Hippocampal formation (tissue), 2 donors: Measurements from ENCODE around the gene PRUNE1.

Experiments used
- DNase-seq, 2 donors: peaks; one replicate each; lab custom pipeline; 2025; lab: John Stamatoyannopoulos, UW

The PRUNE1 gene

GRCh38 chr1:150976879-150977694 lies 31.2 kb upstream of the PRUNE1 start:
- DNase-seq, result peak; percentile 46 to 71

- DNase-seq, result peak; percentile 79 to 80
Measured at GRCh38 chr1:150979092-150980056, 28.9 kb upstream of the PRUNE1 start.

DNA sequence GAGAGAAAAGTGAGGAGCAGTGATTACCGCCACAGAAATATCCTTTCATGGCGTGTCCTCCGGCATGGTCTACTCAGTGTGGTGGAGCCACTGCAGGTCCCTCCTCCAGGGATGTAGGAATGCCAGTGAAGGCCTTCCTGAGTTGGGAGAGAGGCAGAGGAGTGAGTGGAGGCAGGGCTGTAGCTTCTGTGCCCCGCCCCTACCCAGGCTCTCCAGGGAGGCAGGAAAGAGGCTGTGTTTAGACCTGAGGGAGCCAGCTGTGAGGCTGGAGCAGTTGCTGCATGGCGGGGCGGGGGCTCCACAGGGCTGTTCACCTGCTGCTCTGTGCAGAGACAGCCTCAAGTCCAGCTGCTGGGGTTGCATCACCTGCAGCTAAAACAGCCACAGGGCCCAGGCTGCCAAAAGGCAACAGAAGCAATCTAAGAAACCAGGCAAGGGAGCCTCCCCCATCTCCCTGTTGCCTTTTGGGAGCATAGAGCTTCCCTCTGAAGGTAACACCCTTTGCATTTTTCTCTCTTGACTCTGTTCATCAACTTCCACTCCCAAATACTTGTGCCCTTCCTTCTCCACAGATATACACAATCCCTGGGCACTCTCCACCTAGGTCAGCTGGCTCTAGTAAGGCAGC lies 27.0 kb upstream of the PRUNE1 start:
- no peak for DNase-seq

DNA sequence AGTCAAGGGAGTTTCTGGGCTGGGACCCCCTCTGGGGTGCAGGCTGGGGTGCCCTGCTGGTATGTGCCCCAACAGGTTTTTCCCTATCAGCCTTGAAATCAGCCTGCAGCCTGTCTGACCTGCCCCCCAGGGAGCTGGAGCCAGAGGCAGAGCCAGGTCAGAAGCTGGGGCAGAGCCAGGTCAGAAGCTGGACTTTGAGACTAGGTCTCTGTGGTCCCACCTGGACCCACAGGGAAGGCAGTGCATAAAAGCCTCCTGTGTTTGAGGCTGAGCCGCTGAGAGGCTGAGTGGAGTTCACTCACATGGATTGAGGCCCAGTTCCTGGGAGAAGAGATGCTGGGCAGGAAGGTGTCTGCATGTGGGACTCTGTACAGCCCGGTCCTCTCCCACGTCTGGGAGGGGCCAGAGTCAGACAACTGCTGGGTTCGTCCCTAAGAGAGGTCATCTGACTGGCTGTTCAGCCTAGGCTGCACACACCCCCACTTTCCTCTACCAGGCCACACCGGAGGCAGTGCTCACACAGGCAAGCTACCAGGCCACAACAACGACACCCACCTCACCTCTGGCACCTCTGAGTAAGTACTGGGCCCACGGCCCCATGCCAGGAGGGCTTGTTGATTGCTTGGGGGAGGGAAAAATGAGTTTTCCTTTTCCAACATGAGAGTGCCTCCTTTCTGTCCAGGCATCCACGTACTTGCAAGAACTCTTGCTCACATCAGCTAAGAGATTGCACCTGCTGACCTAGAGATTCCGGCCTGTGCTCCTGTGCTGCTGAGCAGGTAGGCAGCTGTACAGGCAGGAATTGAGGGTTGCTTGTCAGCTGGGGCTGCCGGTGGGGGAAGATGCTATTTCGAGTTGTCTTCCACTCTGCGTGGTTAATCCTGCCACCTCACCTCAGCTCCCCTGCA lies 26.2 kb upstream of the PRUNE1 start, which contains the start of gene ANXA9:
ANXA9 (plus strand) TSS at position 488 of the 908 bp plus-strand sequence. CDS start 814 bp downstream, outside the sequence.
- no peak for DNase-seq

DNA sequence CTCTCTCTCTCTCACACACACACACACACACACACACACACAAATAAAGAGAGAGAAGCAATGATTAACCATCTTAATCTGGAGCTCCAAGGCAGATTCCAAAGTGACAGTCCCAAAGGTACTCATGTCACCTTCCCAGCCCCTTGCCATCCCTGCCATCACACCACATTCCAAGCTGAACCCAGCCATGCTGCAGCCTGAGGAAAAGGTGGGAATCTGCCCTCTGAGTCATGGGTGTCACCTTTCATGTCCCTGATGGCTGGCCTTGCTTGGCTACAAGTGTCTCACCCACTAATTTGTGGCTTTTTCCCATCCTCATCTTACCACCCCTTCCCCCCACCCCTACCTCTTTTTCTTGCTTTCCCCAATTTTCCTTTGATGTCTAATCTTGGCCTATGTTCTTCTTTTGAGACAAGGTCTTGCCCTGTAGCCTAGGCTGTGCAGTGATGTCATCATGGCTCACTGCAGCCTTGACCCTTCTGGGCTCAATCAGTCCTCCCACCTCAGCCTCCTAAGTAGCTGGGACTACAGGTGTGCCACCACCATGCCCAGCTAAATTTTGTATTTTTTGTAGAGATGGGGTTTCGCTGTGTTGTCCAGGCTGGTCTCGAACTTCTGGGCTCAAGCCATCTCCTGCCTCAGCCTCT lies 22.9 kb upstream of the PRUNE1 start:
- no peak for DNase-seq

DNA sequence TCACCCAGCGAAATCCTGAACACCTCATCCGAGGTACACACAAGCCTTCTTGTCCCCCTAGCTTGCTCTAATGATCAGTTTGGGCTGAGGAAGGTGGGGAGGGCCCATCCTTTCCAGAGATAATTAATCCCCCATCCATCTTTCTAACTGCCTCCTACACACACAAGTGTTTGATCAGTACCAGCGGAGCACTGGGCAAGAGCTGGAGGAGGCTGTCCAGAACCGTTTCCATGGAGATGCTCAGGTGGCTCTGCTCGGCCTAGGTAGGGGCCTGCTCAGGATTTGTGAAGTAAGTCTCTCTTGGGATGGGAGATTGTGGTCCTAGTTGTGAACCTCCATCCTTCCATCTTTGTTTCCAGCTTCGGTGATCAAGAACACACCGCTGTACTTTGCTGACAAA lies 20.3 kb upstream of the PRUNE1 start:
- no peak for DNase-seq

- DNase-seq, result no peak
Measured at GRCh38 chr1:150992626-150993025, 15.6 kb upstream of the PRUNE1 start.

DNA sequence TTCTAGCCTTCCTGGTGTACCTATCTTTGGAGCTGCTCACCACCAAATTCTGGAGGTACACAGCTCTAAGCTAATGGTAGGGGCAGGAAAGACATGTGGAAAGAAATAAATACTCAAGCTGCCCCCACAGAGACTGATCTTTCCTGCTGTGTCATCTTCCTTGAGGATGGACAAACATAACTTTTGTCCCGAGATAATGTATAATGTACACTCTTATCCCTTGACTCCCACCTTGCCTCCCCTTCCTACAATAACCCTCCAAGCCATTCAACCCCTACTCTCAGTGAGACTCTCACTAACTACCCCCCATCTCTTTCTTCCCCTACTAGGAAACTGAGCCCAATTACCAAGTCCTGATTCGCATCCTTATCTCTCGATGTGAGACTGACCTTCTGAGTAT lies 14.0 kb upstream of the PRUNE1 start:
- DNase-seq, result no peak

DNA sequence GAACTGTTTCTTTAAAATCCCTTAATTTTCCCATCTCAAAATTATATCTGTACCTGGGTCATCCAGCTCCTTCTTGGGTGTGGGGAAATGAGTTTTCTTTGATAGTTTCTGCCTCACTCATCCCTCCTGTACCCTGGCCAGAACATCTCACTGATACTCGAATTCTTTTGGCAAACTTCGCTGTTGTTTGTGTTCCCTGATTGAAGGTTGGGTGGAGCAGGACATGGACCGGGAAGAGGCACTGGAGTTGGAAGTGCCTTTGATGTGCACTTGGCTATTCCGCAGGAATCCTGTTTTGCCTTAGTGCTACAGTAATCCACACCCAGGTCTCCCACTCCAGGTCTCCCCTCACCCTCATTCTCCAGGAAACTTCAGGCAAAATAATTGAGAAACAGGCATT lies 12.8 kb upstream of the PRUNE1 start:
- DNase-seq, result no peak

- DNase-seq, result peak in 1 of 2 donors; percentile 22
Measured at GRCh38 chr1:150995896-150996295, 12.4 kb upstream of the PRUNE1 start.

DNA sequence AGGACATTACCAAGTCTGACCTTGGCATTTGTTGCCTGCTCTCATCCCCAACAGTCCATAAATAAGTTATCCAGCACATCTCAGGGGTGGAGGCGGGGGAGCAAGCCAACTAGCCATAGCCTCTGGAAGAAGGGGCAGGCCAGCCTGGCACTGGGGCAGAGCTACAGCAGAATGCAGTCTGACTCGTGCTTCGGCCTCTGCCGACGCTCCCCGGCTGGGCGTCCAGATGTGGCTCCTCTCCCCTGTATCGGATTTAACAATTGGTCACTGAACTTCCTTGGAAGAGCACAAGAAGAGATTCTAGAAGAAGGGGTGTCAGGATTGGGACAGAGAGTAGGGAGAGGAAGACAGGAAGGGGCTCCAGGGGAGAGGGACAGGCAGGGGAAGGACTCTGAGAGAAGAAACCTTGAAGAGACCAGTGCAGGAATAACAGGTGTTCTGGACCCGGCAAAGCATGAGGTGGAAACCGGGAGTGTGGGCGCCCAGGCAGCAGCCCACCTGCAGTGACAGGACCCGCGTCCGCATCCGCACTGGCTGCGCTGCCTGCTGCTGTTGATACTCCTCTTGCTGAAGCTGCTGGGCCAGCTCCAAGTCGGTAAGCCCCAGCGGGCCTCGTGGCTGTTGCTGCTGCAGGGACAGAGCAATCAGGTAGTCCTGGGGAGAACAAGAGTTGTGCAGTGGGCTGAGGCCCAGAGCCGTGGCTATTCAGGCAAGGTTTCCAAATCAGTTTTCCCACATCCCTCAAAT lies 10.9 kb upstream of the PRUNE1 start:
- DNase-seq, result no peak

DNA sequence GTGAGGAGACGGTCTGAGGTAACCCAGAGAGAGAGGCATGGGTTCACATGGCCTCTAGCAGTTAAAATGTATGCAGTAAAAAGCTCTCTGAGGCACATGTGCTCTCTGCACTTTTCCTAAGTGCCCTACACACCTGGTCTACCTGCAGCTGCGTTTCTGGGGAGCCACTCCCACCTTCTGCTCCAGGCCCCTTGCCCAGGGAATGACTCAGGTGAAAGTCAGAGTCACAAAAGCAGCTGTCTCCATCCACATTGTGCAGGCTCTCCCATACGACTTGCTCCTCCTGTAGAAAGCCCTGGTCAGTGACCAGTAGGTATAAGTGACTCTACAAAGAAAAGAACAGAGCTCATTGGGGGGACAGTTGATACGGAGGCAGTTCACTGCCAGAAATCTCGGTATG lies 10.3 kb upstream of the PRUNE1 start:
- no peak for DNase-seq

- peak in 1 of 2 donors; percentile 73 for DNase-seq
Measured at GRCh38 chr1:150999051-150999674, 9.1 kb upstream of the PRUNE1 start.

DNA sequence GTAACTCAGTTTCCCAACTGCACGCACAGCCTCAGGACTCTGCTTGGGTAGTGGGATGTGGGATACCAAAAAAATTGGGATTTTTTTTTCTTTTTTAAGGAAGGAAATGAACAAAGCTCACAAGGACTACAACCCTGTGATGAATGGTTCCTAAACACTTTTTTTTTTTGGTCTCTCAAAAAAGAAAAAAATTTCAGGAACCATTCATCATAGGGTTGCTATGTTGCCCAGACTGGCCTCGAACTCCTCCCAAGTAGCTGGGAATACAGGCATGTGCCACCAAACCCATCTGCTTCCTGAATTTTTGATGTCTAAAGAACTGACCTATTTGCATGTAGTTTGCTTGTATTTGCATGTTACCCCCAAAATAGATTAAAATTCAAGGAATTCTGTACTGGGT lies 8.3 kb upstream of the PRUNE1 start:
- no peak for DNase-seq

DNA sequence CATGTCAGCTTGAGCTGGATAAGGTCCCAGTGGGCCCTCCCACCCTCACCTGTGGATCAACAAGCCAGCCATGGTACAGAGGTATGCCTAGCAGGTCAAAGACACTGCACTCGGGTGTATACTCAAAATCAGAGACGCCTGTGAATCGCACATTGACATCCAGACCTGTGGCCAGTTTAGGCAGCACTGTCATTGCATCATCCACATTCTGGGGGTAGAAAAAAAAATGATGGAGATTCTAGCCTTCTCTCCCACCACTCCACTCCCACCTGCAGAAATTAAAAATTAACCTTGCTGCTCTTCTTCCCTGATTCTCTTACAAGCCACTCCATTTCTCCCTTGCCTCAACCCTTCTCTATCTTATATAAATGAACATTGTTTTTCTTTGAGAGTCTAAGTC lies 7.8 kb upstream of the PRUNE1 start:
- DNase-seq, result no peak

DNA sequence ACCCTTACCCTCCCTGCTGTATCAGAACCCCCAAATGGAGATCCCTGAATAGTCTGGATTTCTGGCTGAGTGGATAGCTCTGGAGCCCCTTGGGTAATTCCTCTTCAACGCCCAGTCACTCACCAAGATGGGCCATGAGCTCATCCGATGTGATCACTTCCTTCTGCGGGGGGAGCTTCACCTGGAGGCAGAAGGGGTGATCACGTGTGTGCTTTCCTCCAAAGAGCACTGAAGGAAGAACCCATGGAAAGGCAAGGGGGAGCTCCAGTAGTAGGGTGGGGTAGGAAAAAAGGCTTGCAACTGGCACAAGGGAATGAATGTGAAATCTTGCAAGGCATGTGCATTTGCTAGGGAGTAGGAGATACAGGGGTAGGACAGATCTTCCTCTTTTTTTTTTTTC lies 6.6 kb upstream of the PRUNE1 start:
- no peak for DNase-seq

DNA sequence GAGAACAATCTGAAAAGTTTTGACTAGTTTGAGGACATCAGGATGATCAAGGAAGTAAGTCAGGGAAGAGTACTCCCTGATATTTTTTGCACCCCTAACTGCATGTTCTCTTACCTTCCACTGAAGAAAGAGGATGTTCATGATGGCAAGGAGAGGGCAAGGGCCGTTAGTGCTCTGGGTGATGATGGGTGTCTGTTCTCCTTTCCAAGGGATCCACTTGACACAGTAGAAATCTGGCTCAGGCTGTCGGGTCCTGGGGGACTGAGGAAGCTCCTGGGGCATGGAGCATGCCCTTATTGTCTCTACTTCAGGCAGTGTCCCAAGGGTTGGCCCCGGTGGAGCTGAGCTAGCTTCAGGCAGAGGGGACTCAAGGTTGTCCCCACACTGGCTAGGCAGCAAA lies 6.2 kb upstream of the PRUNE1 start:
- DNase-seq, result no peak

DNA sequence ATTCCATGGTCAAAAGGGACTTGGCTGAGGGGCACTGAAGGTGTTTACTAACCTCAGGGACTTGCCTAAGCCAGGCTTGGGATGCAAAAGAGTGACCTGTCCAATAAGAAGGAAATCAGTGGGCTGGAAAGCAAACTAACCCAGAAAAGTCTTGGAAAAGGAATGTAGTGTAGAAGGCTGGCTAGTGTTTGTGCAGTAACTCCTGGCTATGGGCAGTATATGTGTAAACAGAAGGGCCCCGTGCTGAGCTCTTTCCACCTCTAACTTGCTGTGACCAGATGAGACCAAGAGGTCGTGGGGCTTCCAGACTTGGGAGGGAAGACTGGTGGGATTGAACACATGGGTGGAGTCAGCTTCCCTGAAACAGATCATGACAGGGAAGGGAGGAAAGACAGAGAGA lies 5.6 kb upstream of the PRUNE1 start:
- no peak for DNase-seq

- no peak for DNase-seq
Measured at GRCh38 chr1:151003180-151003579, 5.1 kb upstream of the PRUNE1 start.
